HG03135 (cell line): Measurements from ENCODE around the gene SLAMF8.

Experiments used
- ATAC-seq: cut with Tn5 transposase; IDR thresholded peaks from one replicate; pipeline ENCODE4 v1.9.1; 2021; ENCODE audit warnings: mild to moderate bottlenecking, moderate library complexity; ENCODE audit not compliant: unreplicated experiment

SLAMF8 gene

GRCh38 chr1:159817276-159818041 is 9.2 kb upstream of the SLAMF8 start:
- ATAC-seq: no peak

- ATAC-seq: no peak
These were observed 5.4 kb upstream of the SLAMF8 start for GRCh38 chr1:159821171-159821867.

GRCh38 chr1:159823406-159823805 is 3.3 kb upstream of the SLAMF8 start:
- no peak for ATAC-seq

- ATAC-seq: no peak
These were observed 1.1 kb upstream of the SLAMF8 start for GRCh38 chr1:159825564-159825963.

- ATAC-seq: no peak
These were observed 423 bp downstream of the SLAMF8 start for GRCh38 chr1:159827102-159827490.

- no peak for ATAC-seq
These were observed 876 bp downstream of the SLAMF8 start for GRCh38 chr1:159827549-159827948.

GRCh38 chr1:159828176-159828575 is 1.5 kb downstream of the SLAMF8 start:
- no peak for ATAC-seq

GRCh38 chr1:159828581-159829272 is 2.1 kb downstream of the SLAMF8 start:
- no peak for ATAC-seq

GRCh38 chr1:159829273-159829634 is 2.6 kb downstream of the SLAMF8 start:
- ATAC-seq: peak; percentile 83

GRCh38 chr1:159829822-159830465 is 3.3 kb downstream of the SLAMF8 start:
- ATAC-seq: no peak

- ATAC-seq: no peak
These were observed 4.0 kb downstream of the SLAMF8 start for GRCh38 chr1:159830722-159831121.

- no peak for ATAC-seq
These were observed 4.9 kb downstream of the SLAMF8 start for GRCh38 chr1:159831412-159832141.

GRCh38 chr1:159832309-159832708 is 5.6 kb downstream of the SLAMF8 start:
- ATAC-seq: no peak

- ATAC-seq: no peak
These were observed 8.7 kb downstream of the SLAMF8 start for GRCh38 chr1:159835356-159835755.

- ATAC-seq: no peak
These were observed 9.3 kb downstream of the SLAMF8 start for GRCh38 chr1:159835862-159836525.

- peak; percentile 60 for ATAC-seq
These were observed 12.0 kb downstream of the SLAMF8 start for GRCh38 chr1:159838715-159839114.

GRCh38 chr1:159839116-159839849 is 12.6 kb downstream of the SLAMF8 start:
- ATAC-seq: peak; percentile 76

- ATAC-seq: no peak
These were observed 15.1 kb downstream of the SLAMF8 start for GRCh38 chr1:159841749-159842148.

GRCh38 chr1:159843459-159843858 is 16.8 kb downstream of the SLAMF8 start:
- ATAC-seq: no peak
